Neural cell (in vitro differentiated cells): ENCODE measurements around the gene PLEKHG3. TPM values are rescaled to one million over a fixed set of nuclear protein-coding genes. Genes with fewer than 3 reads are reported as not detected.

Source experiments
- H2AFZ ChIP-seq: fragments of 200-600, 300-800 bp; sonication (generic), shearing (Covaris generic); 2 replicates; pipeline ENCODE4 v1.6.0; 2014; ENCODE audit warnings: low read depth, mild to moderate bottlenecking, antibody characterized with exemption, low read length, moderate library complexity
- H3F3A ChIP-seq: fragments of 200-600 bp; shearing (Covaris generic); 2 replicates; pipeline ENCODE4 v1.6.1; 2016; ENCODE audit warnings: mild to moderate bottlenecking, moderate library complexity, mixed read lengths, antibody characterized with exemption, low read length; ENCODE audit not compliant: insufficient read depth, poor library complexity, severe bottlenecking
- H3K27ac ChIP-seq: fragments of 200-600, 300-800 bp; sonication (generic), shearing (Covaris generic); 2 replicates; pipeline ENCODE4 v1.5.1; 2014; ENCODE audit warnings: mild to moderate bottlenecking, low read length, moderate library complexity
- H3K27me3 ChIP-seq: fragments of 300-800, 200-600 bp; sonication (generic), shearing (Covaris generic); 2 replicates; pipeline ENCODE4 v1.6.0; 2014; ENCODE audit warnings: mild to moderate bottlenecking, low read depth, low read length, moderate library complexity; ENCODE audit not compliant: insufficient read depth
- H3K36me3 ChIP-seq: fragments of 300-800, 200-600 bp; sonication (generic), shearing (Covaris generic); 2 replicates; pipeline ENCODE4 v1.5.1; 2014; ENCODE audit warnings: mild to moderate bottlenecking, antibody characterized with exemption, low read length, moderate library complexity; ENCODE audit not compliant: insufficient read depth
- H3K4me2 ChIP-seq: fragments of 300-800, 200-600 bp; sonication (generic), shearing (Covaris generic); 2 replicates; pipeline ENCODE4 v1.6.0; 2014; ENCODE audit warnings: mild to moderate bottlenecking, low read length
- H3K4me3 ChIP-seq: fragments of 300-800, 200-600 bp; sonication (generic), shearing (Covaris generic); 2 replicates; pipeline ENCODE4 v1.5.1; 2014; ENCODE audit warnings: mild to moderate bottlenecking, low read length, moderate library complexity
- H3K79me2 ChIP-seq: fragments of 200-600 bp; shearing (Covaris generic); replicated peaks from 2 replicates; pipeline ENCODE4 v1.6.0; 2014; ENCODE audit warnings: mild to moderate bottlenecking, low read length, moderate library complexity; ENCODE audit not compliant: insufficient read depth
- H3K9ac ChIP-seq: fragments of 300-800, 200-600 bp; sonication (generic), shearing (Covaris generic); 2 replicates; pipeline ENCODE4 v1.6.1; 2016; ENCODE audit warnings: mild to moderate bottlenecking, low read length, mixed read lengths
- H3K9me2 ChIP-seq: fragments of 200-600 bp; shearing (Covaris generic); 2 replicates; pipeline ENCODE4 v1.6.1; 2016; ENCODE audit warnings: mild to moderate bottlenecking, low read length, mixed read lengths; ENCODE audit not compliant: insufficient read depth
- H3K9me3 ChIP-seq: fragments of 200-600, 300-800 bp; sonication (generic), shearing (Covaris generic); 2 replicates; pipeline ENCODE4 v1.6.1; 2016; ENCODE audit warnings: mild to moderate bottlenecking, mixed run types, low read length, moderate library complexity, mixed read lengths
- H4K20me1 ChIP-seq: fragments of 200-600 bp; shearing (Covaris generic); 2 replicates; pipeline ENCODE4 v1.6.1; 2016; ENCODE audit warnings: mild to moderate bottlenecking, mixed run types; ENCODE audit not compliant: insufficient read depth
- EP300 ChIP-seq: fragments of 450-650 bp; conservative IDR thresholded peaks from 2 replicates; pipeline ENCODE4 v1.6.1; 2014; ENCODE audit warnings: antibody characterized with exemption, mild to moderate bottlenecking, moderate library complexity; ENCODE audit not compliant: poor library complexity, severe bottlenecking
- EZH2 ChIP-seq: fragments of 200-600, 300-800 bp; shearing (Covaris generic), sonication (generic); IDR thresholded peaks from 2 replicates; pipeline ENCODE4 v1.6.1; 2014; ENCODE audit warnings: antibody characterized with exemption, low read length, borderline replicate concordance, mild to moderate bottlenecking; ENCODE audit not compliant: insufficient read depth, poor library complexity, severe bottlenecking
- MXI1 ChIP-seq: fragments of 450-650 bp; conservative IDR thresholded peaks from 2 replicates; pipeline ENCODE4 v1.6.1; 2014; ENCODE audit warnings: antibody characterized with exemption, mild to moderate bottlenecking; ENCODE audit not compliant: poor library complexity, severe bottlenecking
- POLR2AphosphoS5 ChIP-seq: IDR thresholded peaks from 2 replicates; pipeline ENCODE4 v1.6.1; 2012
- RAD21 ChIP-seq: fragments of 450-650 bp; conservative IDR thresholded peaks from 2 replicates; pipeline ENCODE4 v1.6.1; 2014; ENCODE audit warnings: antibody characterized with exemption, mild to moderate bottlenecking, moderate library complexity
- SMC3 ChIP-seq: fragments of 450-650 bp; conservative IDR thresholded peaks from 2 replicates; pipeline ENCODE4 v1.6.1; 2014; ENCODE audit warnings: antibody characterized with exemption, mild to moderate bottlenecking, moderate library complexity; ENCODE audit not compliant: poor library complexity
- TAF1 ChIP-seq: IDR thresholded peaks from 2 replicates; pipeline ENCODE4 v1.6.1; 2012; ENCODE audit warnings: low read depth
- polyA plus RNA-seq: library from polyadenylated mRNA; depleted of rRNA; stranded (reverse); fragments of >200 nt; gene quantifications from 2 replicates; pipeline ENCODE4 v1.2.3, GENCODE V29; 2014
- TF ChIP-seq, protein P1 (sequence below): fragments of 450-650 bp; IDR thresholded peaks from 2 replicates; pipeline ENCODE4 v1.5.1; 2014; ENCODE audit warnings: antibody characterized with exemption, mild to moderate bottlenecking, moderate library complexity; ENCODE audit not compliant: poor library complexity, severe bottlenecking
- TF ChIP-seq, protein P2 (sequence below): IDR thresholded peaks from 2 replicates; pipeline ENCODE4 v1.6.1; 2012; ENCODE audit warnings: borderline replicate concordance

The PLEKHG3 gene
- polyA plus RNA-seq, 1 donor from 2014 or later: 15.8 TPM

DNA sequence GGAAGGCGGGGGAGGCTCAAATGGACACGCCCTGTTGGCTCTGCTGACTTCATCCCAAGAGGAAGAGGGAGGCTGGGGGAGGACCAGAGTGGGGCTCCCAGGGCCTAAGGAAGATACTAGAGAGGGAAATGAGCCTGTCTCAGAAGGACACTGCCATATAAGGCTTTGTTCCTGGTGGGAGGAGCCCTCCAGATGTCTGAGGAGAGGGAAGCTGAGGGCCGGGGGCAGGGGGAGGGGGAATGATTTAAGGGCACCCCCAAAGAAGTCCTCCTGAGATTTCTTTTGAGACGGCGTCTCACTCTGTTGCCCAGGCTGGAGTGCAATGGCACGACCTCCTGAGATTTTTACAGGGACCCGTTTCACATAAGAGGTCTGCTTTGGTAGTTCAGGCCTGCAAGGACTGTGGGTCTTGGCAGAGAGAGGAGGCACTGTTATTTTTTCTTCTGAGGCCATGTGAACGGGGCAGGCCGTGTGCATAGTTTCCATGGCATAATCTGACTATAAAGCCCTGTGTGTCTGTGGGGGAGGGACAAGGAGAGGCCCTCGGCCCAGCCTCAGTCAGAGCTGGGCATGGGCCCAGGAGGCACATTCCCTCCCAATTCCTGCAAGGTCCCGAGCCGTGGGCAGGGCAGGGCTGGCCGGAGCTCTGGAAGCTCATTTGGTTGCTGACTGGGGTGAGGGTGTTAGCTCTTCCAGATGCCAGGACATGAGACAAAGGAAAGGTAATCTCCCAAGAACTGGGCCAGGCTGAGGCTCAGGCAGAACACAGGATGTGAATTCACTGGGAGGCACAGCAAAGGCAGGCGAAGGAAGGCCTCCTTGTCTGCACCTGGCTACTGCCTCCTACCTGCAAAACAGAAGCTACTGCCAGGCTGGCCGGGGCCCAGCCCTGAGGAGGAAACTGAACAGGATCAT, 22.2 kb upstream of the PLEKHG3 start:
- TF ChIP-seq, protein P1, sequence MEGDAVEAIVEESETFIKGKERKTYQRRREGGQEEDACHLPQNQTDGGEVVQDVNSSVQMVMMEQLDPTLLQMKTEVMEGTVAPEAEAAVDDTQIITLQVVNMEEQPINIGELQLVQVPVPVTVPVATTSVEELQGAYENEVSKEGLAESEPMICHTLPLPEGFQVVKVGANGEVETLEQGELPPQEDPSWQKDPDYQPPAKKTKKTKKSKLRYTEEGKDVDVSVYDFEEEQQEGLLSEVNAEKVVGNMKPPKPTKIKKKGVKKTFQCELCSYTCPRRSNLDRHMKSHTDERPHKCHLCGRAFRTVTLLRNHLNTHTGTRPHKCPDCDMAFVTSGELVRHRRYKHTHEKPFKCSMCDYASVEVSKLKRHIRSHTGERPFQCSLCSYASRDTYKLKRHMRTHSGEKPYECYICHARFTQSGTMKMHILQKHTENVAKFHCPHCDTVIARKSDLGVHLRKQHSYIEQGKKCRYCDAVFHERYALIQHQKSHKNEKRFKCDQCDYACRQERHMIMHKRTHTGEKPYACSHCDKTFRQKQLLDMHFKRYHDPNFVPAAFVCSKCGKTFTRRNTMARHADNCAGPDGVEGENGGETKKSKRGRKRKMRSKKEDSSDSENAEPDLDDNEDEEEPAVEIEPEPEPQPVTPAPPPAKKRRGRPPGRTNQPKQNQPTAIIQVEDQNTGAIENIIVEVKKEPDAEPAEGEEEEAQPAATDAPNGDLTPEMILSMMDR: no peak
- TF ChIP-seq RAD21 (no peak), TAF1 (no peak), MXI1 (no peak), POLR2AphosphoS5 (no peak), SMC3 (no peak), EP300 (no peak), EZH2 (no peak)
- TF ChIP-seq, protein P2, sequence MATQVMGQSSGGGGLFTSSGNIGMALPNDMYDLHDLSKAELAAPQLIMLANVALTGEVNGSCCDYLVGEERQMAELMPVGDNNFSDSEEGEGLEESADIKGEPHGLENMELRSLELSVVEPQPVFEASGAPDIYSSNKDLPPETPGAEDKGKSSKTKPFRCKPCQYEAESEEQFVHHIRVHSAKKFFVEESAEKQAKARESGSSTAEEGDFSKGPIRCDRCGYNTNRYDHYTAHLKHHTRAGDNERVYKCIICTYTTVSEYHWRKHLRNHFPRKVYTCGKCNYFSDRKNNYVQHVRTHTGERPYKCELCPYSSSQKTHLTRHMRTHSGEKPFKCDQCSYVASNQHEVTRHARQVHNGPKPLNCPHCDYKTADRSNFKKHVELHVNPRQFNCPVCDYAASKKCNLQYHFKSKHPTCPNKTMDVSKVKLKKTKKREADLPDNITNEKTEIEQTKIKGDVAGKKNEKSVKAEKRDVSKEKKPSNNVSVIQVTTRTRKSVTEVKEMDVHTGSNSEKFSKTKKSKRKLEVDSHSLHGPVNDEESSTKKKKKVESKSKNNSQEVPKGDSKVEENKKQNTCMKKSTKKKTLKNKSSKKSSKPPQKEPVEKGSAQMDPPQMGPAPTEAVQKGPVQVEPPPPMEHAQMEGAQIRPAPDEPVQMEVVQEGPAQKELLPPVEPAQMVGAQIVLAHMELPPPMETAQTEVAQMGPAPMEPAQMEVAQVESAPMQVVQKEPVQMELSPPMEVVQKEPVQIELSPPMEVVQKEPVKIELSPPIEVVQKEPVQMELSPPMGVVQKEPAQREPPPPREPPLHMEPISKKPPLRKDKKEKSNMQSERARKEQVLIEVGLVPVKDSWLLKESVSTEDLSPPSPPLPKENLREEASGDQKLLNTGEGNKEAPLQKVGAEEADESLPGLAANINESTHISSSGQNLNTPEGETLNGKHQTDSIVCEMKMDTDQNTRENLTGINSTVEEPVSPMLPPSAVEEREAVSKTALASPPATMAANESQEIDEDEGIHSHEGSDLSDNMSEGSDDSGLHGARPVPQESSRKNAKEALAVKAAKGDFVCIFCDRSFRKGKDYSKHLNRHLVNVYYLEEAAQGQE: no peak
- no peak overlapping the region for H3K9ac ChIP-seq
- H3K9me3 ChIP-seq: no peaks in the 10 kb centered on the region
- no peak overlapping the region for H3K4me2 ChIP-seq
- H3K27me3 ChIP-seq: no peaks in the 10 kb centered on the region
- H2AFZ ChIP-seq: no peak overlapping the region
- H3K36me3 ChIP-seq: no peaks in the 10 kb centered on the region
- no peak overlapping the region for H3K27ac ChIP-seq
- H3K9me2 ChIP-seq: no peaks in the 10 kb centered on the region
- H3K4me3 ChIP-seq: no peak overlapping the region
- no peaks in the 10 kb centered on the region for H4K20me1 ChIP-seq
- no peaks in the 10 kb centered on the region for H3F3A ChIP-seq
- H3K79me2 ChIP-seq: no peaks in the 10 kb centered on the region

DNA sequence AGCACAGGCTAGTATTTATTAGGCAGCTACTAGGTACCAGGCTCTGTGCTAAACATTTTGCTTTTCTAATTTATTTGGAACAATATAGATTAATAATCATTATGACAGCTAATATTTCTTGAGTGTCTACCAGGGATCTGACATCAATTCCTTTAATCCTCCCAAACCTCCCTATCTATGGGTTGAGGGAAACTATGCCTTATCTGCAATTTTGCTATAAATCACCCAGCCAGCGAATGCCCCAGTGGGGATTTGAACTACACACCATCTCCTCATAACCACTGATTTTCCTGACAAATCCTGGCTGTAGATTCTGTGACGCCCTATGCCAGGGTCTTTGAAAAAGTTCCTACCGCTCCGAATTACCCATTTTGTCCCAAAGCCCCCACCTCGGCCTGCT, 21.4 kb upstream of the PLEKHG3 start:
- H2AFZ ChIP-seq: no peak overlapping the region
- no peaks in the 10 kb centered on the region for H3K9me2 ChIP-seq
- H4K20me1 ChIP-seq: no peaks in the 10 kb centered on the region
- H3K36me3 ChIP-seq: no peaks in the 10 kb centered on the region
- H3K9me3 ChIP-seq: no peaks in the 10 kb centered on the region
- no peak overlapping the region for H3K9ac ChIP-seq
- no peaks in the 10 kb centered on the region for H3K27me3 ChIP-seq
- no peak overlapping the region for H3K4me3 ChIP-seq
- no peaks in the 10 kb centered on the region for H3F3A ChIP-seq
- no peaks in the 10 kb centered on the region for H3K79me2 ChIP-seq
- TF ChIP-seq SMC3 (no peak), RAD21 (no peak), POLR2AphosphoS5 (no peak), TAF1 (no peak), MXI1 (no peak), EP300 (no peak), EZH2 (no peak)
- TF ChIP-seq, protein P1: no peak
- TF ChIP-seq, protein P2: no peak
- no peak overlapping the region for H3K27ac ChIP-seq
- no peak overlapping the region for H3K4me2 ChIP-seq
